ENCODE data around the gene FECH. TPM values are rescaled to one million over a fixed set of nuclear protein-coding genes. Genes with fewer than 3 reads are reported as not detected.

FECH gene
- total RNA-seq, 3 donors from 2014 or later = 17.1 to 22.0 (median 20.4) TPM

DNA sequence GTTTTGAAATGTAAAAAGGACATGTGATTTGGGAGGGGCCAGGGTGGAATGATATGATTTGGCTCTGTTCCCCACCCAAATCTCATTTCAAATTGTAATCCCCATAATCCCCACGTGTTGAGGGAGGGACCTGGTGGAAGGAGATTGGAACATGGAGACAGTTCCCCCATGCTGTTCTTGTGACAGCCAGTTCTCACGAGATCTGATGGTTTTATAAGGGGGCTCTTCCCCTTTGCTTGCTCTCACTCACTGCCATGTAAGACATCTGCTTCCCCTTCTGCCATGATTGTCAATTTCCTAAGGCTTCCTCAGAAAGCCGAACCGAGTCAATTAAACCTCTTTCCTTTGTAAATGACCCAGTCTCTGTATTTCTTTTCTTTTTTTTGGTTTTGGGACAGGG lies 39.2 kb downstream of the FECH start:
- ATAC-seq (no peak), DNase-seq (no peak)
- no peak overlapping the region for H3K4me3 ChIP-seq
- TF ChIP-seq, protein P1, sequence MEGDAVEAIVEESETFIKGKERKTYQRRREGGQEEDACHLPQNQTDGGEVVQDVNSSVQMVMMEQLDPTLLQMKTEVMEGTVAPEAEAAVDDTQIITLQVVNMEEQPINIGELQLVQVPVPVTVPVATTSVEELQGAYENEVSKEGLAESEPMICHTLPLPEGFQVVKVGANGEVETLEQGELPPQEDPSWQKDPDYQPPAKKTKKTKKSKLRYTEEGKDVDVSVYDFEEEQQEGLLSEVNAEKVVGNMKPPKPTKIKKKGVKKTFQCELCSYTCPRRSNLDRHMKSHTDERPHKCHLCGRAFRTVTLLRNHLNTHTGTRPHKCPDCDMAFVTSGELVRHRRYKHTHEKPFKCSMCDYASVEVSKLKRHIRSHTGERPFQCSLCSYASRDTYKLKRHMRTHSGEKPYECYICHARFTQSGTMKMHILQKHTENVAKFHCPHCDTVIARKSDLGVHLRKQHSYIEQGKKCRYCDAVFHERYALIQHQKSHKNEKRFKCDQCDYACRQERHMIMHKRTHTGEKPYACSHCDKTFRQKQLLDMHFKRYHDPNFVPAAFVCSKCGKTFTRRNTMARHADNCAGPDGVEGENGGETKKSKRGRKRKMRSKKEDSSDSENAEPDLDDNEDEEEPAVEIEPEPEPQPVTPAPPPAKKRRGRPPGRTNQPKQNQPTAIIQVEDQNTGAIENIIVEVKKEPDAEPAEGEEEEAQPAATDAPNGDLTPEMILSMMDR (IDR thresholded peaks at IDR 0.05) = no peak
- no peaks in the 10 kb centered on the region for H3K4me1 ChIP-seq (ENCODE audit: low read depth)
- H3K9me3 ChIP-seq = no peaks in the 10 kb centered on the region
- intact Hi-C loops (cut with DNase I, micrococcal nuclease) = no loop called here
- no peaks in the 10 kb centered on the region for H3K36me3 ChIP-seq (ENCODE audit: low read depth)

DNA sequence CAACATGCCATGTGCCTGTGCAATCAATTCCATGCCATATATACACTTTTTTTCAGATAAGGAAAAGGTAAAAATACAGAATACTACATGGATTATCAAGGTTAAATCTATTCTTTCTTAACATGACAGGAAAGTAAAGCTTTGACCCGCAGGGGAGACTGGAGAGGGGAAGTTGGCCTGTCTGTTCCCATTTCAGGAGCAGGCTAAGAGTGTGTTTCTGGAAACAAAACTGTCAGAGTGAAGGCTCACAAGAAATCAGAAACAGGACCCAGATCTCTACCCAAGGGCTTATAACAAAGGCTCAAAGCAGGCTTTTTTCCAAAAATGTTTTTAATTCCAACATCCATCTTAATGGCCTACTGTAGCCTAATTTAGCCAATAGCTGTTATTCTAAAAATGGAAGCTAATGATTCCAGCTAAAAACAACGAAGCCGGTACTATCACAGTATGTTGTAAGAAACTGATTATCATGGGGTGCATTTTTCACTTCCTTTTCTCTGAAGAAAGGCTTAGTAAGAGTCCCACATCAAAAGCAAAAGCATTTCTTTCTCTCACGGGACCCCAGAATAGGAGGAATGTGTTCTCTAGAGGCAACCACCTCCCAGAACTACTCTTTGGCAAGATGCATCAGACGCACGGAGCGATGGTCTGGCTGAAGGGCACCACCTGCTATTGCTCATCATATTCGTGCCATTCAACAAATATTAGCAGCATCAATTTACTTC lies 41.4 kb downstream of the FECH start:
- Histone ChIP-seq H3K4me1 (ENCODE audit: low read depth) (no peaks in the 10 kb centered on the region), H3K9me3 (no peaks in the 10 kb centered on the region), H3K36me3 (ENCODE audit: low read depth) (no peaks in the 10 kb centered on the region), H3K4me3 (no peak overlapping the region)
- ATAC-seq (no peak), DNase-seq (no peak)
- TF ChIP-seq, protein P1 (IDR thresholded peaks at IDR 0.05) = no peak
- intact Hi-C loops (cut with DNase I, micrococcal nuclease) = no loop called here

DNA sequence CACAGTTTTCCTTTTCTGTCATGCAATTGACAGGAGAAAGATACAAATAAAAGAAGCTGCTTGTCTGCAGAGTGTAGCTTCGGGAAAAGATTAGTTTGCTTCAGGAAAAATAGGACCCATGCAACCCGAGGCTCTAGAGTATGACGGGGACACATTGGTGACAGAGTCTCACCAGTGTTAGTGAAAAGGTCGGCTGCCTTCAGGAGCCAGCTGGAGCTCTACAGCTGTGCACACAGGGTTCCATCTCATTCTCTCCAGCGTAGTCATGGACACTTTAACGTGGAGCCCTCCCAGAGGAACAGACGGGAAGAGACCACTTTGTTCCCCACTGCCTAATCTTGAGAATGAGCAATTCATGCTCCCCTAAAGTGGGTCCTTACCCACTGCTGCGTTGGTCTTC lies 42.9 kb downstream of the FECH start:
- Histone ChIP-seq H3K9me3 (no peaks in the 10 kb centered on the region), H3K4me3 (no peak overlapping the region), H3K36me3 (ENCODE audit: low read depth) (no peaks in the 10 kb centered on the region), H3K4me1 (ENCODE audit: low read depth) (no peaks in the 10 kb centered on the region)
- intact Hi-C loops (cut with DNase I, micrococcal nuclease) = no loop called here
- TF ChIP-seq, protein P1 (IDR thresholded peaks at IDR 0.05) = no peak
- ATAC-seq (no peak), DNase-seq (no peak)

DNA sequence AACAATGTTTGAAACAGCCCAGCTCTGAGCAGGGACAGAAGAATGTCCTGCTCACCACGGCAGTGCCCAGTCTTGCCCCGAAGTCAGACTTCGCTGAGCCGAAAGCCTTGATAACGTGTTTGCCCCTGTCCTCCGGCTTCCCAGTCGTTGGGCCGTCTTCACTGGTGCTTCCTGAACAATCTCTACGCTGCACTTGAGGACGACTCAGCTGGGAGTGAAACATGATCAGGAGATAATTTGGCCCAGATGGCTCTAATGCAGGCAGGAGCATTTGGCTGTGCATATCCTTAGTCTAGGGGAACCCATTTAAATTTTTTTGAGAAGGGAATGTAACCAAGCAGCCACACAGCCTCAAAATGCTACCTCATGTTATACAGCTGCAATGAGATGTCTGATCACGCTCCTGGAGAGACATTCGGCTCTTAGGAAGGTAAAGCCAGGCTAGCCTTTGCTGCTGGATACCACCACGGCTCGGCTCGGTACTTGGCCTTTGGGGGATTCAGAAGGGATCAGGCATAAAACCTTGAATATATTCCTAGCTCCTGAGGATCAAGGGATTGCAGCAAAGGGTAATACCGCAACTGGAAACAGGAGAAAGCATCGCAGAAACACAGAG lies 43.6 kb downstream of the FECH start:
- Histone ChIP-seq H3K4me1 (ENCODE audit: low read depth) (no peaks in the 10 kb centered on the region), H3K4me3 (no peak overlapping the region), H3K9me3 (no peaks in the 10 kb centered on the region), H3K36me3 (ENCODE audit: low read depth) (no peaks in the 10 kb centered on the region)
- intact Hi-C loops (cut with DNase I, micrococcal nuclease) = no loop called here
- TF ChIP-seq, protein P1 (IDR thresholded peaks at IDR 0.05) = no peak
- ATAC-seq = no peak
- no peak for DNase-seq

DNA sequence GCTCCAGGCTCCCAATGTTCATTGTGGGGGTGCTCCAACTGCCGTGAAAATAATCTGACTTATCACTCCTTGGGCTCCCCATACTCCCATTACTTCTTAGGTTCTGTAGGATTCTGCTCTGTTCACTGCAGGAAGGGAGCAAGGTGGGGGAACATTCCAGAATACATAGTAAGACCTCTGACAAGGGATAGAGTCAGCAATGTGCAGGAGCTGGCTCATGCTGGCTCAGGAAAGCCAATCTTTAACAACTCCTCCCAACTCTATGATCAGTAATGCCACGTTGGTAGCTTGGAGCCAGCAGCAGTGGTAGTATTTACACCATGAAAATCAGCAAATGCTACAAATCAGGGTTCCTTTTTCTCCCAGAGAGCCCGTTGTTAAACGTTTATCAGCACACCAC lies 44.4 kb downstream of the FECH start:
- H3K4me3 ChIP-seq = no peak overlapping the region
- no peak for ATAC-seq
- intact Hi-C loops (cut with DNase I, micrococcal nuclease) = no loop called here
- DNase-seq = no peak
- TF ChIP-seq, protein P1 (IDR thresholded peaks at IDR 0.05) = no peak
- H3K9me3 ChIP-seq = no peaks in the 10 kb centered on the region
- no peaks in the 10 kb centered on the region for H3K4me1 ChIP-seq (ENCODE audit: low read depth)
- no peaks in the 10 kb centered on the region for H3K36me3 ChIP-seq (ENCODE audit: low read depth)
